HG03439 (cell line): ENCODE data around the gene TRAF3IP1.
"Not testable (repeated sequence)": the region's sequence is repeated elsewhere in the genome, so short reads cannot be mapped to it uniquely, and the experiment has no call there.

ENCODE experiments used
- ATAC-seq: cut with Tn5 transposase; IDR thresholded peaks from one replicate; pipeline ENCODE4 v1.9.1; 2021; ENCODE audit warnings: mild to moderate bottlenecking, moderate library complexity; ENCODE audit not compliant: unreplicated experiment

The TRAF3IP1 gene

GRCh38 chr2:238305965-238306671 is 14.2 kb upstream of the TRAF3IP1 start:
- no peak for ATAC-seq

DNA sequence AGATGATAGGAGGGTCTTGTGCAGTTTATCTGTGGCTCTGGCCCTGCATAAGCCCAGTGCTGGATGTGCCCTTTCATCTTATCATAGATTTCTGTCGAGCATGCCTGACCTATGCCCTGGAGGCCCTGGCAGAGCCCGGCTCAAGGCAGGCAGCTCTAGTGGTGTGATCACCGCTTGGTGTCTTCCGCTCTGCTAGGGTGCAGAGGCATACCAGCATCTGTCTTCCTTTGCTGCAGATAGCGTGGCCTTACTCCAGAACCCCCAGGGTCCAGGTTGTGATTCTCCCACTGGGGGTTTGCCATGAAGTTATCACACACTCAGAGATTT is 13.7 kb upstream of the TRAF3IP1 start:
- no peak for ATAC-seq

DNA sequence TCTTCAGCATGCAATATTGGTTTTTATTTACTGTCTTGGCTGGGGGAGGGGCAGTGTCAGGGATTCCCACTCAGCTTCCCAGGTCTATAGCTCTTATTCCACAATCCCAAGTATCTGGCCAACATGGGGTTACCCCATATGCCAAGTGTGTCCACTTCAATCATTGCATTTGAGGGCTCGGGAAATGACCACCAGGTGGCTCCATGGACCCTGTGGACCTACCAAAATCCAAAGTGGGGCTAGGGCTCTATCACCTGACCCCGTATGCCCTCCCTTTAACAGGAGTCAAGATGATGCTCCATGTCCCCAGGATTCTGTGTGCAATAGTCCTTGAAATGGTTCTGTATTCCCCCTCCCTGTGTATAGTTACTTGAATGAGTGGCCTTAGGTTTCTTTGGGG is 12.1 kb upstream of the TRAF3IP1 start:
- ATAC-seq = no peak

GRCh38 chr2:238310721-238311120 is 9.6 kb upstream of the TRAF3IP1 start:
- ATAC-seq = not testable (repeated sequence)

- no peak for ATAC-seq
These were observed 6.9 kb upstream of the TRAF3IP1 start for GRCh38 chr2:238313289-238313990.

GRCh38 chr2:238313991-238314350 is 6.3 kb upstream of the TRAF3IP1 start:
- no peak for ATAC-seq

- no peak for ATAC-seq
These were observed 5.7 kb upstream of the TRAF3IP1 start for GRCh38 chr2:238314576-238314975.

DNA sequence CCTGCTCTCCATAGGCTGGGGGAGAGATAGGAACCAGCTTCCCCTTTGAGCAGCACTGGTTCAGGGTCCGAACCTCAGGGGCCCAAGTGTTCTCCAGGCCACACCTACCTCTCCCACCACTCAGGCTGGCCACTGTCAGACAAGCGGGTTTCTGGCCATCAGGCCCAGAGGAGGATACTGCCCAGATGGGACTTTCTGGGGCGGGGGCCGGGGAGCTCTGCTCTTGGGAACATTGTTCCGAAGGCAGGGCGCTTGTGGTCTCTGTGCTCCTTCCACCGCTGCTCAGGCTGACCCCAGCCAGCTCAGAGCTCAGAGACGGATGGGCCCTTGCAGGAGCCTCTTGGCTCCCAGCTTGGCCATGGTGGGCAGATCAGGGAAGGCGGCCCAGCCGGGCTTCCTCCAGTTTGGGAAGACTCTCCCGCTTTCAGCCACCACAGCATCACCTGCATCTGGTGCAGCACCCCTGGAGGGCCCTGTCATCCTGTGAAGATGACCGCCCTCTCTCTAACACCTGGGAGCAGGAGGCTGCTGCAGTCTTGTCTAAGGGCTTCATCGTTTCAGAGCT is 5.2 kb upstream of the TRAF3IP1 start:
- ATAC-seq = no peak

DNA sequence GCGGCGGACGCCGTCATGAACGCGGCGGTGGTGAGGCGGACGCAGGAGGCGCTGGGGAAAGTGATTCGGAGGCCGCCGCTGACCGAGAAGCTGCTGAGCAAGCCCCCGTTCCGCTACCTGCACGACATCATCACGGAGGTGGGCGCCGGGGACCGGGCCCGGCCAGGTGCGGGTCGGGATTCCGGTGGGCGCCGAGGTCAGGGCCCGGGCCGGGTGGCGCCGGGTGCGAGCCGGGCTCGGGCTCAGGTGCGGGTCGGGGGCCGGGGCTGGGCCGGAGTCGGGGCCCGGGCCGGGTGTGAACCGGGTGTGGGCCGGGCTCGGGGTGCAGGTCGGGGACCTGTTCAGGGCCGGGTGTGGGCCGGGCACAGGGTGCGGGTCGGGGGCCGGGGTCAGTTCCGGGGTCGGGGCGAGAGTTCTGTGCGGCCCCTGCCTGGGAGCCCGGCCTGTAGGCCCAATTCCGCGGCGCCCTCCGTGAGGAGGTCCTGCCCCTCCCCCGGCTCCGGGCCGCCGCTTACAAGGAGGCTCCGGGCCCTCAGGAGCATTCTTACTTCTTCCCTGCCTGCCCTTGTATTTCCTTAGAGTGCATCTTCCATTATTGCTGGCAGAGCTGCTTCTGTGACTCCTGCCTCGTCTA is 447 bp downstream of the TRAF3IP1 start:
- ATAC-seq = peak; percentile 42

GRCh38 chr2:238321467-238321866 is 1.1 kb downstream of the TRAF3IP1 start:
- no peak for ATAC-seq

- ATAC-seq = no peak
These were observed 1.7 kb downstream of the TRAF3IP1 start for GRCh38 chr2:238322001-238322411.

DNA sequence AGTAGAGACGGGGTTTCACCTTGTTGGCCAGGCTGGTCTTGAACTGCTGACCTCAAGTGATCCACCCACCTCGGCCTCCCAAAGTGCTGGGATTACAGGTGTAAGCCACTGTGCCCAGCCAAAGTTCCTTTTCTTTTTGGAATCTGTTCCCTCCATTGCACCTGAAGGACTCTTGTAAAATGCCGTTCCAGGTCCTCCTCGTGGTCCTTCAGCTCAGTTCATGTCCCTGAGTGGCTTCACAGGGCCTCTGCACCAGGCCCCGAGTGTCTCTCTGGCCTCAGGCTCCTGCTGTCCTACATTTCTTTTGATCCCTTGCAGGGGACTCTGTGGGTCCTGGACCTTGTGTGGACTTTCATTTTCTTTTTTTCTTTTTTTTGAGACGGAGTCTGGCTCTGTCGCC is 3.9 kb downstream of the TRAF3IP1 start:
- ATAC-seq = not testable (repeated sequence)

- no peak for ATAC-seq
These were observed 5.4 kb downstream of the TRAF3IP1 start for GRCh38 chr2:238325694-238326093.

- no peak for ATAC-seq
These were observed 6.6 kb downstream of the TRAF3IP1 start for GRCh38 chr2:238326801-238327365.

GRCh38 chr2:238327751-238328150 is 7.4 kb downstream of the TRAF3IP1 start:
- ATAC-seq = no peak

DNA sequence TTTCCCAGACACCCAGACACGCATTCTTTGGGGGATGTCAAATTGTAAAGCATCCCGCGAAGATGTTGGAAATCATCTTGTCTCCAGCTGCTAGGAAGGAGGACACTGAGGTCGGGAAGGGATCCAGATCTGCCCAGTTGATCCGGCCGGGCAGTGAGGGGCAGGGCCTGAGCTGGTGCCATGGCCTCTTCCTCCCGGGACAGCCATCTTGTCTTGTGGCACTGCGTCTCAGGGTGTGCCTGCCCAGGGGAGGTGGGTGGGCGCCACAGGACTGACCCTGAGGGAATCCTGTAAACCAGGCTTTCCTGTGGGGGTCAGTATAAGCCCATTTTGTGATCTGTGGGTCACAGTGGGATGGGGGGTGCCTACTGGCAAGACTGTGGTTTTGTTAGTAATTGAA is 10.1 kb downstream of the TRAF3IP1 start:
- ATAC-seq = no peak

GRCh38 chr2:238331916-238332315 is 11.6 kb downstream of the TRAF3IP1 start:
- ATAC-seq = no peak

DNA sequence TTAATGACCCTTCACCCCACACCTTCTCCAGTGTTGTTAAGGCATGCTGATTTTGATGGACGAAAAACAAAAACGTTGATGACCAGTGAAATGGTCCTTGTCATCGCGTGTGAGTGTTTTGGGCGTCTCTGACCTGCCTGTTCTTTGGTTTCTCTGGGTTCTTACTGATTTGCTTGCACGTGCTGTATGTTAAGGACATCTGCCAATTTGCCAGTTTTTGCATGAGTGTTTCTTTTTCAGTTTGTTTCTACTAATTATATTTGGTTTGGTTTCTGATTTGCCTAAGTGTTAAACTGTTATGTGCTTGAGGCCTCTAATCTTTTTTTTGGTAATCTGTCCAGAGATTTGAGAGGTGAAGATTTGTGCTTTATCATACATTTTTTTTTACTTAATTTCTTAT is 14.6 kb downstream of the TRAF3IP1 start:
- no peak for ATAC-seq

- ATAC-seq = not testable (repeated sequence)
These were observed 15.3 kb downstream of the TRAF3IP1 start for GRCh38 chr2:238335591-238335990.

- no peak for ATAC-seq
These were observed 15.8 kb downstream of the TRAF3IP1 start for GRCh38 chr2:238336151-238336550.

DNA sequence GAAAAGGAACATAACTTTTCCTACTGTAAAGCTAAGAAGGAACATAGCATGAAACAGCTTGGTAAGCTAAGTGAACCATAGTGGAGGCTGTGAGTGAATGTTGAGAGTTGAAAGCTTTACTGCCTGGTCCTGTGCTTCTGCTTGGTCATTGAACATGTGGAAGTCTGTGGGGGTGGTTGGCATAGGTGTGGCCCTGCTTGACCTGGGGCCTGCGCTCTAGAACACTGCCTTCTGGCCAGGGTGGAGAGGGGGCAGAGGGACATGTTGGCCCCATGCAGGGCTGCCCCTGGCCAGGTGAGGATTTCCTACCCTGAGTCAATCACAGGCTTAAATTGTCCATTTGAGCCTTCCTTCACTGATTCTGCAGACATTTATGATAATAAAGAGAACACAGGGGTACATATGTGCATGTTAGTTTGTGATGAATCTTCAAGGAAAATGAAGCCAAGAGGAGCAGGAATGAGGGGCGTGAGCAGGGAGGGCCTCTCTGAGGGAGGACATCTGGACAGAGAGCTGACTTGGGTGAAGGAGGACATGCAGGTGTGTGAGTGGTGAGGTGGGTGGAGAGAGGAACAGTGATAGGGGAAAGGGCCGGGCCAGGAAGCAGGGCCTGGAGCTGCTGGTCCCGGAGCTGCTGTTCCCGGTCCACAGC is 16.6 kb downstream of the TRAF3IP1 start:
- no peak for ATAC-seq
